ENCODE results near the gene CRTC1. TPM values are rescaled to one million over a fixed set of nuclear protein-coding genes. Genes with fewer than 3 reads are reported as not detected.

Gene CRTC1
- total RNA-seq, 1 experiment from 2014 or later: 12.3 TPM

DNA sequence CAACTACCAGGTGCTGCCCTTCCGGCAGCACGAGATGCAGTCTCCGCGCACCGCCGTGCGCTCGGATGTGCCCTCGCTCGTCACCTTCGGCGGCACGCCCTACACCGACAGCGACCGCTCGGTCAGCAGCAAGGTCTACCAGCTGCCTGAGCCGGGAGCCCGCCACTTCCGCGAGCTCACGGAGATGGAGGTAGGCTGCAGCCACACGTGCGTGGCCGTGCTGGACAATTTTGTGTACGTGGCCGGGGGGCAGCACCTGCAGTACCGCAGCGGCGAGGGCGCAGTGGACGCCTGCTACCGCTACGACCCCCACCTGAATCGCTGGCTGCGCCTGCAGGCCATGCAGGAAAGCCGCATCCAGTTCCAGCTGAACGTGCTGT is 15.2 kb upstream of the CRTC1 start:
- no peaks in the 10 kb centered on the region for H3K27me3 Mint-ChIP-seq (ENCODE audit: low read depth)
- H3K36me3 Mint-ChIP-seq: peaks cover 8% of the 10 kb centered on the region; the same call in 1 of the 2 replicates
- no peak overlapping the region for H3K4me3 Mint-ChIP-seq
- H3K27ac Mint-ChIP-seq: no peak overlapping the region
- no peak for TF ChIP-seq GABPB1 (CRISPR knock-in tag; IDR thresholded peaks at IDR 0.05)
- no peak for TF ChIP-seq ZNF138 (CRISPR knock-in tag; conservative IDR thresholded peaks at IDR 0.05)
- no peak for TF ChIP-seq ZNF219 (CRISPR knock-in tag; IDR thresholded peaks at IDR 0.05; ENCODE audit: borderline replicate concordance)
- no peak for TF ChIP-seq MXD4 (CRISPR knock-in tag; IDR thresholded peaks at IDR 0.05; ENCODE audit: borderline replicate concordance)
- no peak for TF ChIP-seq ELF4 (CRISPR knock-in tag; IDR thresholded peaks at IDR 0.05; ENCODE audit: low read depth)
- TF ChIP-seq GTF2I (CRISPR knock-in tag; conservative IDR thresholded peaks at IDR 0.05): no peak
- TF ChIP-seq, protein P1, sequence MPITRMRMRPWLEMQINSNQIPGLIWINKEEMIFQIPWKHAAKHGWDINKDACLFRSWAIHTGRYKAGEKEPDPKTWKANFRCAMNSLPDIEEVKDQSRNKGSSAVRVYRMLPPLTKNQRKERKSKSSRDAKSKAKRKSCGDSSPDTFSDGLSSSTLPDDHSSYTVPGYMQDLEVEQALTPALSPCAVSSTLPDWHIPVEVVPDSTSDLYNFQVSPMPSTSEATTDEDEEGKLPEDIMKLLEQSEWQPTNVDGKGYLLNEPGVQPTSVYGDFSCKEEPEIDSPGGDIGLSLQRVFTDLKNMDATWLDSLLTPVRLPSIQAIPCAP (CRISPR knock-in tag; IDR thresholded peaks at IDR 0.05): no peak
- TF ChIP-seq, protein P2, sequence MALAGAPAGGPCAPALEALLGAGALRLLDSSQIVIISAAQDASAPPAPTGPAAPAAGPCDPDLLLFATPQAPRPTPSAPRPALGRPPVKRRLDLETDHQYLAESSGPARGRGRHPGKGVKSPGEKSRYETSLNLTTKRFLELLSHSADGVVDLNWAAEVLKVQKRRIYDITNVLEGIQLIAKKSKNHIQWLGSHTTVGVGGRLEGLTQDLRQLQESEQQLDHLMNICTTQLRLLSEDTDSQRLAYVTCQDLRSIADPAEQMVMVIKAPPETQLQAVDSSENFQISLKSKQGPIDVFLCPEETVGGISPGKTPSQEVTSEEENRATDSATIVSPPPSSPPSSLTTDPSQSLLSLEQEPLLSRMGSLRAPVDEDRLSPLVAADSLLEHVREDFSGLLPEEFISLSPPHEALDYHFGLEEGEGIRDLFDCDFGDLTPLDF (CRISPR knock-in tag; IDR thresholded peaks at IDR 0.05): no peak
- no peak for TF ChIP-seq IRF2 (CRISPR knock-in tag; IDR thresholded peaks at IDR 0.05; ENCODE audit: borderline replicate concordance, low read depth)
- no peak for TF ChIP-seq FOXJ3 (CRISPR knock-in tag; IDR thresholded peaks at IDR 0.05; ENCODE audit: borderline replicate concordance)
- no peak for TF ChIP-seq NR1H2 (CRISPR knock-in tag; IDR thresholded peaks at IDR 0.05)
- TF ChIP-seq ETV6 (CRISPR knock-in tag; IDR thresholded peaks at IDR 0.05): no peak
- TF ChIP-seq, protein P3, sequence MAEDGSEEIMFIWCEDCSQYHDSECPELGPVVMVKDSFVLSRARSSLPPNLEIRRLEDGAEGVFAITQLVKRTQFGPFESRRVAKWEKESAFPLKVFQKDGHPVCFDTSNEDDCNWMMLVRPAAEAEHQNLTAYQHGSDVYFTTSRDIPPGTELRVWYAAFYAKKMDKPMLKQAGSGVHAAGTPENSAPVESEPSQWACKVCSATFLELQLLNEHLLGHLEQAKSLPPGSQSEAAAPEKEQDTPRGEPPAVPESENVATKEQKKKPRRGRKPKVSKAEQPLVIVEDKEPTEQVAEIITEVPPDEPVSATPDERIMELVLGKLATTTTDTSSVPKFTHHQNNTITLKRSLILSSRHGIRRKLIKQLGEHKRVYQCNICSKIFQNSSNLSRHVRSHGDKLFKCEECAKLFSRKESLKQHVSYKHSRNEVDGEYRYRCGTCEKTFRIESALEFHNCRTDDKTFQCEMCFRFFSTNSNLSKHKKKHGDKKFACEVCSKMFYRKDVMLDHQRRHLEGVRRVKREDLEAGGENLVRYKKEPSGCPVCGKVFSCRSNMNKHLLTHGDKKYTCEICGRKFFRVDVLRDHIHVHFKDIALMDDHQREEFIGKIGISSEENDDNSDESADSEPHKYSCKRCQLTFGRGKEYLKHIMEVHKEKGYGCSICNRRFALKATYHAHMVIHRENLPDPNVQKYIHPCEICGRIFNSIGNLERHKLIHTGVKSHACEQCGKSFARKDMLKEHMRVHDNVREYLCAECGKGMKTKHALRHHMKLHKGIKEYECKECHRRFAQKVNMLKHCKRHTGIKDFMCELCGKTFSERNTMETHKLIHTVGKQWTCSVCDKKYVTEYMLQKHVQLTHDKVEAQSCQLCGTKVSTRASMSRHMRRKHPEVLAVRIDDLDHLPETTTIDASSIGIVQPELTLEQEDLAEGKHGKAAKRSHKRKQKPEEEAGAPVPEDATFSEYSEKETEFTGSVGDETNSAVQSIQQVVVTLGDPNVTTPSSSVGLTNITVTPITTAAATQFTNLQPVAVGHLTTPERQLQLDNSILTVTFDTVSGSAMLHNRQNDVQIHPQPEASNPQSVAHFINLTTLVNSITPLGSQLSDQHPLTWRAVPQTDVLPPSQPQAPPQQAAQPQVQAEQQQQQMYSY (CRISPR knock-in tag; IDR thresholded peaks at IDR 0.05): no peak
- no peak for TF ChIP-seq TEAD4 (CRISPR knock-in tag; IDR thresholded peaks at IDR 0.05)
- no peak for TF ChIP-seq JUN (CRISPR knock-in tag; IDR thresholded peaks at IDR 0.05)
- ChIA-PET CTCF (no interaction called here), POLR2A (no interaction called here)
- no peaks in the 10 kb centered on the region for H3K9me3 Mint-ChIP-seq
- DNase-seq (ENCODE audit: low spot score): no peak
- peaks cover 6% of the 10 kb centered on the region for H3K4me1 Mint-ChIP-seq
- no peak for ATAC-seq

DNA sequence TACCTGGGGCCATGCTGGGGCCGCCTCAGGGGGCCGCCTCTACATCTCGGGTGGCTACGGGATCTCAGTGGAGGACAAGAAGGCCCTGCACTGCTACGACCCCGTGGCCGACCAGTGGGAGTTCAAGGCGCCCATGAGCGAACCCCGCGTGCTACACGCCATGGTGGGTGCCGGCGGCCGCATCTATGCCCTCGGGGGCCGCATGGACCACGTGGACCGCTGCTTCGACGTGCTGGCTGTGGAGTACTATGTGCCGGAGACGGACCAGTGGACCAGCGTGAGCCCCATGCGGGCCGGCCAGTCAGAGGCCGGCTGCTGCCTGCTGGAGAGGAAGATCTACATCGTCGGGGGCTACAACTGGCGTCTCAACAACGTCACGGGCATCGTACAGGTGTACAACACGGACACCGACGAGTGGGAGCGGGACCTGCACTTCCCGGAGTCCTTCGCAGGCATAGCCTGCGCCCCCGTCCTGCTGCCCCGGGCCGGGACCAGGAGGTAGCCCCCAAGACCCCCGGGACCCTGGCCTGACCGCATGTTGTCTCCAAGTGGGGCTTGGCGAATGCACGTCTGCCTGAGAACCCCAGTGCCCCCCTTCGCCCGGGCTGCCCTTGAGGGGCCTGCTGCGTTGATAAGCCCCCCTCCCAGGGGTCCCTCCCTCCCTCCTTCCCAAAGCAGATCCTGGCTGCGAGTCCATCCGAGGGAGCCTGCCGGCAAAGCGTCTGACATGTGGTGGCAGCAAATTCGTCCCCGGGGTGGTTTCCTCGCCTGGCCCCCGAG is 14.5 kb upstream of the CRTC1 start:
- CTCF ChIA-PET: no interaction called here
- TF ChIP-seq ZNF219 (CRISPR knock-in tag; IDR thresholded peaks at IDR 0.05; ENCODE audit: borderline replicate concordance) (no peak), GRHL2 (CRISPR knock-in tag; IDR thresholded peaks at IDR 0.05; ENCODE audit: insufficient replicate concordance, severe bottlenecking) (no peak), ZNF232 (CRISPR knock-in tag; IDR thresholded peaks at IDR 0.05) (no peak), CREM (CRISPR knock-in tag; IDR thresholded peaks at IDR 0.05) (no peak), NR3C1 (CRISPR knock-in tag; conservative IDR thresholded peaks at IDR 0.05; ENCODE audit: low read depth) (no peak), TCF7 (CRISPR knock-in tag; IDR thresholded peaks at IDR 0.05; ENCODE audit: low read depth) (no peak)
- TF ChIP-seq, protein P4, sequence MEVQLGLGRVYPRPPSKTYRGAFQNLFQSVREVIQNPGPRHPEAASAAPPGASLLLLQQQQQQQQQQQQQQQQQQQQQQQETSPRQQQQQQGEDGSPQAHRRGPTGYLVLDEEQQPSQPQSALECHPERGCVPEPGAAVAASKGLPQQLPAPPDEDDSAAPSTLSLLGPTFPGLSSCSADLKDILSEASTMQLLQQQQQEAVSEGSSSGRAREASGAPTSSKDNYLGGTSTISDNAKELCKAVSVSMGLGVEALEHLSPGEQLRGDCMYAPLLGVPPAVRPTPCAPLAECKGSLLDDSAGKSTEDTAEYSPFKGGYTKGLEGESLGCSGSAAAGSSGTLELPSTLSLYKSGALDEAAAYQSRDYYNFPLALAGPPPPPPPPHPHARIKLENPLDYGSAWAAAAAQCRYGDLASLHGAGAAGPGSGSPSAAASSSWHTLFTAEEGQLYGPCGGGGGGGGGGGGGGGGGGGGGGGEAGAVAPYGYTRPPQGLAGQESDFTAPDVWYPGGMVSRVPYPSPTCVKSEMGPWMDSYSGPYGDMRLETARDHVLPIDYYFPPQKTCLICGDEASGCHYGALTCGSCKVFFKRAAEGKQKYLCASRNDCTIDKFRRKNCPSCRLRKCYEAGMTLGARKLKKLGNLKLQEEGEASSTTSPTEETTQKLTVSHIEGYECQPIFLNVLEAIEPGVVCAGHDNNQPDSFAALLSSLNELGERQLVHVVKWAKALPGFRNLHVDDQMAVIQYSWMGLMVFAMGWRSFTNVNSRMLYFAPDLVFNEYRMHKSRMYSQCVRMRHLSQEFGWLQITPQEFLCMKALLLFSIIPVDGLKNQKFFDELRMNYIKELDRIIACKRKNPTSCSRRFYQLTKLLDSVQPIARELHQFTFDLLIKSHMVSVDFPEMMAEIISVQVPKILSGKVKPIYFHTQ (CRISPR knock-in tag; IDR thresholded peaks at IDR 0.05): no peak
- TF ChIP-seq, protein P3 (CRISPR knock-in tag; IDR thresholded peaks at IDR 0.05): no peak

More for the DNA sequence above, 14.5 kb upstream of the CRTC1 start:
- POLR2A ChIA-PET: no interaction called here
- H3K4me1 Mint-ChIP-seq: peaks cover 3% of the 10 kb centered on the region; the same call in 1 of the 2 replicates
- no peak overlapping the region for H3K4me3 Mint-ChIP-seq
- H3K27me3 Mint-ChIP-seq (ENCODE audit: low read depth): no peaks in the 10 kb centered on the region
- no peaks in the 10 kb centered on the region for H3K9me3 Mint-ChIP-seq
- no peak for ATAC-seq
- DNase-seq (ENCODE audit: low spot score): no peak
- H3K36me3 Mint-ChIP-seq: peaks cover 8% of the 10 kb centered on the region; the same call in 1 of the 2 replicates
- no peak overlapping the region for H3K27ac Mint-ChIP-seq
